ENCODE results near the gene ATP5ME.

ATP5ME gene

GRCh38 chr4:661881-662761 is 12.0 kb downstream of the ATP5ME start:
- peaks cover 18% of the 10 kb centered on the region for H3K36me3 ChIP-seq (ENCODE audit: control insufficient read depth, insufficient read depth, low read length)
- H3K4me3 ChIP-seq (ENCODE audit: low read depth, low read length), result no peak overlapping the region
- H3K9ac ChIP-seq (ENCODE audit: low read depth, low read length), result no peak overlapping the region
- H3K27me3 ChIP-seq (ENCODE audit: control insufficient read depth, insufficient read depth, low read length), result no peaks in the 10 kb centered on the region
- H3K4me1 ChIP-seq (ENCODE audit: control insufficient read depth, insufficient read depth, low read length), result no peaks in the 10 kb centered on the region
- H3K9me3 ChIP-seq (ENCODE audit: control insufficient read depth, insufficient read depth, low read length), result no peaks in the 10 kb centered on the region

- no peaks in the 10 kb centered on the region for H3K9me3 ChIP-seq (ENCODE audit: control insufficient read depth, insufficient read depth, low read length)
- no peak overlapping the region for H3K9ac ChIP-seq (ENCODE audit: low read depth, low read length)
- H3K36me3 ChIP-seq (ENCODE audit: control insufficient read depth, insufficient read depth, low read length), result peaks cover 18% of the 10 kb centered on the region
- H3K4me3 ChIP-seq (ENCODE audit: low read depth, low read length), result no peak overlapping the region
- H3K4me1 ChIP-seq (ENCODE audit: control insufficient read depth, insufficient read depth, low read length), result no peaks in the 10 kb centered on the region
- no peaks in the 10 kb centered on the region for H3K27me3 ChIP-seq (ENCODE audit: control insufficient read depth, insufficient read depth, low read length)
Measured at GRCh38 chr4:661231-661630, 12.8 kb downstream of the ATP5ME start.

- Histone ChIP-seq H3K36me3 (ENCODE audit: control insufficient read depth, insufficient read depth, low read length) (peaks cover 18% of the 10 kb centered on the region), H3K9me3 (ENCODE audit: control insufficient read depth, insufficient read depth, low read length) (no peaks in the 10 kb centered on the region), H3K4me1 (ENCODE audit: control insufficient read depth, insufficient read depth, low read length) (no peaks in the 10 kb centered on the region), H3K9ac (ENCODE audit: low read depth, low read length) (no peak overlapping the region), H3K4me3 (ENCODE audit: low read depth, low read length) (no peak overlapping the region), H3K27me3 (ENCODE audit: control insufficient read depth, insufficient read depth, low read length) (no peaks in the 10 kb centered on the region)
Measured at GRCh38 chr4:660401-660800, 13.7 kb downstream of the ATP5ME start.

- H3K27me3 ChIP-seq (ENCODE audit: control insufficient read depth, insufficient read depth, low read length), result no peaks in the 10 kb centered on the region
- no peaks in the 10 kb centered on the region for H3K4me1 ChIP-seq (ENCODE audit: control insufficient read depth, insufficient read depth, low read length)
- no peaks in the 10 kb centered on the region for H3K9me3 ChIP-seq (ENCODE audit: control insufficient read depth, insufficient read depth, low read length)
- no peak overlapping the region for H3K4me3 ChIP-seq (ENCODE audit: low read depth, low read length)
- peaks cover 18% of the 10 kb centered on the region for H3K36me3 ChIP-seq (ENCODE audit: control insufficient read depth, insufficient read depth, low read length)
- H3K9ac ChIP-seq (ENCODE audit: low read depth, low read length), result no peak overlapping the region
Measured at GRCh38 chr4:659851-660250, 14.2 kb downstream of the ATP5ME start.

- Histone ChIP-seq H3K27me3 (ENCODE audit: control insufficient read depth, insufficient read depth, low read length) (no peaks in the 10 kb centered on the region), H3K9ac (ENCODE audit: low read depth, low read length) (no peak overlapping the region), H3K9me3 (ENCODE audit: control insufficient read depth, insufficient read depth, low read length) (no peaks in the 10 kb centered on the region), H3K4me3 (ENCODE audit: low read depth, low read length) (no peak overlapping the region), H3K4me1 (ENCODE audit: control insufficient read depth, insufficient read depth, low read length) (no peaks in the 10 kb centered on the region), H3K36me3 (ENCODE audit: control insufficient read depth, insufficient read depth, low read length) (peaks cover 18% of the 10 kb centered on the region)
Measured at GRCh38 chr4:658681-659667, 15.1 kb downstream of the ATP5ME start.

GRCh38 chr4:657834-658667 is 16.0 kb downstream of the ATP5ME start:
- Histone ChIP-seq H3K4me1 (ENCODE audit: control insufficient read depth, insufficient read depth, low read length) (no peaks in the 10 kb centered on the region), H3K9me3 (ENCODE audit: control insufficient read depth, insufficient read depth, low read length) (no peaks in the 10 kb centered on the region), H3K4me3 (ENCODE audit: low read depth, low read length) (no peak overlapping the region), H3K36me3 (ENCODE audit: control insufficient read depth, insufficient read depth, low read length) (peaks cover 18% of the 10 kb centered on the region), H3K9ac (ENCODE audit: low read depth, low read length) (no peak overlapping the region), H3K27me3 (ENCODE audit: control insufficient read depth, insufficient read depth, low read length) (no peaks in the 10 kb centered on the region)

- no peak overlapping the region for H3K9ac ChIP-seq (ENCODE audit: low read depth, low read length)
- no peaks in the 10 kb centered on the region for H3K27me3 ChIP-seq (ENCODE audit: control insufficient read depth, insufficient read depth, low read length)
- H3K4me1 ChIP-seq (ENCODE audit: control insufficient read depth, insufficient read depth, low read length), result no peaks in the 10 kb centered on the region
- H3K9me3 ChIP-seq (ENCODE audit: control insufficient read depth, insufficient read depth, low read length), result no peaks in the 10 kb centered on the region
- no peak overlapping the region for H3K4me3 ChIP-seq (ENCODE audit: low read depth, low read length)
- H3K36me3 ChIP-seq (ENCODE audit: control insufficient read depth, insufficient read depth, low read length), result peaks cover 18% of the 10 kb centered on the region
Measured at GRCh38 chr4:657338-657833, 16.7 kb downstream of the ATP5ME start.

GRCh38 chr4:656436-657337 is 17.4 kb downstream of the ATP5ME start:
- H3K4me1 ChIP-seq (ENCODE audit: control insufficient read depth, insufficient read depth, low read length), result no peaks in the 10 kb centered on the region
- no peak overlapping the region for H3K4me3 ChIP-seq (ENCODE audit: low read depth, low read length)
- H3K36me3 ChIP-seq (ENCODE audit: control insufficient read depth, insufficient read depth, low read length), result peaks cover 14% of the 10 kb centered on the region
- no peaks in the 10 kb centered on the region for H3K27me3 ChIP-seq (ENCODE audit: control insufficient read depth, insufficient read depth, low read length)
- no peaks in the 10 kb centered on the region for H3K9me3 ChIP-seq (ENCODE audit: control insufficient read depth, insufficient read depth, low read length)
- no peak overlapping the region for H3K9ac ChIP-seq (ENCODE audit: low read depth, low read length)

GRCh38 chr4:655464-656151 is 18.5 kb downstream of the ATP5ME start:
- Histone ChIP-seq H3K4me1 (ENCODE audit: control insufficient read depth, insufficient read depth, low read length) (no peaks in the 10 kb centered on the region), H3K36me3 (ENCODE audit: control insufficient read depth, insufficient read depth, low read length) (peaks cover 10% of the 10 kb centered on the region), H3K9ac (ENCODE audit: low read depth, low read length) (no peak overlapping the region), H3K27me3 (ENCODE audit: control insufficient read depth, insufficient read depth, low read length) (no peaks in the 10 kb centered on the region), H3K9me3 (ENCODE audit: control insufficient read depth, insufficient read depth, low read length) (no peaks in the 10 kb centered on the region), H3K4me3 (ENCODE audit: low read depth, low read length) (no peak overlapping the region)

- Histone ChIP-seq H3K4me3 (ENCODE audit: low read depth, low read length) (no peak overlapping the region), H3K4me1 (ENCODE audit: control insufficient read depth, insufficient read depth, low read length) (no peaks in the 10 kb centered on the region), H3K36me3 (ENCODE audit: control insufficient read depth, insufficient read depth, low read length) (peaks cover 9% of the 10 kb centered on the region), H3K27me3 (ENCODE audit: control insufficient read depth, insufficient read depth, low read length) (no peaks in the 10 kb centered on the region), H3K9ac (ENCODE audit: low read depth, low read length) (no peak overlapping the region), H3K9me3 (ENCODE audit: control insufficient read depth, insufficient read depth, low read length) (no peaks in the 10 kb centered on the region)
Measured at GRCh38 chr4:654871-655463, 19.1 kb downstream of the ATP5ME start.

Measured in iPS-15b (cell line).